Smooth muscle cell (in vitro differentiated cells): ENCODE data around the gene KLRC1. TPM values are rescaled to one million over a fixed set of nuclear protein-coding genes. Genes with fewer than 3 reads are reported as not detected.
"Not testable (repeated sequence)": the region's sequence is repeated elsewhere in the genome, so short reads cannot be mapped to it uniquely, and the experiment has no call there.

ENCODE experiments used
- DNase-seq: peaks from one replicate; lab custom pipeline; 2025; ENCODE audit not compliant: unreplicated experiment; lab: John Stamatoyannopoulos, UW
- H2AFZ ChIP-seq: fragments of 200-600 bp; sonication (generic); 2 replicates; pipeline ENCODE4 v1.6.0; 2016; ENCODE audit warnings: antibody characterized with exemption, low read depth, mild to moderate bottlenecking
- H3F3A ChIP-seq: fragments of 200-600 bp; sonication (generic); 2 replicates; pipeline ENCODE4 v1.6.0; 2017; ENCODE audit warnings: antibody characterized with exemption, low read depth
- H3K27ac ChIP-seq: fragments of 200-600 bp; sonication (generic); 2 replicates; pipeline ENCODE4 v1.5.1; 2016; ENCODE audit warnings: low read depth, mild to moderate bottlenecking
- H3K27me3 ChIP-seq: fragments of 200-600 bp; sonication (generic); 2 replicates; pipeline ENCODE4 v1.6.1; 2016; ENCODE audit warnings: low read depth, mild to moderate bottlenecking
- H3K36me3 ChIP-seq: fragments of 200-600 bp; sonication (generic); 2 replicates; pipeline ENCODE4 v1.5.1; 2016; ENCODE audit warnings: low read depth
- H3K4me1 ChIP-seq: fragments of 200-600 bp; sonication (generic); 2 replicates; pipeline ENCODE4 v1.5.1; 2016; ENCODE audit warnings: low read depth
- H3K4me2 ChIP-seq: fragments of 200-600 bp; sonication (generic); 2 replicates; pipeline ENCODE4 v1.6.0; 2016; ENCODE audit warnings: mild to moderate bottlenecking
- H3K4me3 ChIP-seq: fragments of 200-600 bp; sonication (generic); 2 replicates; pipeline ENCODE4 v1.5.1; 2016; ENCODE audit warnings: mild to moderate bottlenecking
- H3K79me2 ChIP-seq: fragments of 200-600 bp; sonication (generic); 2 replicates; pipeline ENCODE4 v1.6.0; 2016; ENCODE audit warnings: low read depth, mild to moderate bottlenecking
- H3K9ac ChIP-seq: fragments of 200-600 bp; sonication (generic); 2 replicates; pipeline ENCODE4 v1.6.0; 2016; ENCODE audit warnings: low read depth
- H3K9me3 ChIP-seq: fragments of 200-600 bp; sonication (generic); replicated peaks from 2 replicates; pipeline ENCODE4 v1.5.1; 2016; ENCODE audit warnings: low read depth
- H4K20me1 ChIP-seq: fragments of 200-600 bp; sonication (generic); 2 replicates; pipeline ENCODE4 v1.6.0; 2016; ENCODE audit warnings: low read depth
- WGBS: methylation state at CpG from one replicate; pipeline ENCODE4 v1.1.7; 2016; ENCODE audit warnings: low lambda C conversion rate; 5-methylcytosine and 5-hydroxymethylcytosine counted together
- polyA plus RNA-seq: library from polyadenylated mRNA; unstranded; fragments of >200 nt; fragmentation: Nextera tagmentation; extraction: Ambion mirVana; gene quantifications from 2 replicates; pipeline ENCODE4 v1.2.1, GENCODE V29; 2016
- total RNA-seq: library from RNA; depleted of rRNA; stranded (reverse); fragments of >200 nt; gene quantifications from 2 replicates; pipeline ENCODE4 v1.2.3, GENCODE V29; 2014
- TF ChIP-seq, protein P1 (sequence below): fragments of 200-600 bp; sonication (generic); IDR thresholded peaks from 2 replicates; pipeline ENCODE4 v1.5.1; 2017; ENCODE audit warnings: borderline replicate concordance, mild to moderate bottlenecking, antibody characterized with exemption; ENCODE audit not compliant: insufficient read depth, poor library complexity, severe bottlenecking

Gene KLRC1
- total and polyA plus RNA-seq, 2 experiments from 2014 or later = not detected

DNA sequence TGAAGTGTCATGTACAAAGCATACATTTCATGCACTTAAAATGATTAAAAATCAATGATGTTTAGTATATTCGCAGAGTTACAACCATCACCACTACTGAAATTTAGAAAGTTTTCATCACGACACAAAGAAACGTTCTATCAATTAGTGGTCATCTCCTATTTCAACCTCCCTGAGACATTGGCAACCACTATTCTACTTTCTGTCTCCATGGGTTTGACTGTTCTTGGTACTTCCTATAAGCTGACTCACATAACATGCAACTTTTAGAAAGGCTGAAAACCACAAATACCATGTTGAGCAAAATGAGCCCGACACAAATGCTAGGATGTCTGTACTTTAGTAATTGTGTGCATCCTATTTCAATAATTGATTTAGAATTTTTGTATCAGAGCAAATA lies 22.6 kb downstream of the KLRC1 start:
- H2AFZ ChIP-seq, H3K9ac ChIP-seq, H3K4me1 ChIP-seq, H3K79me2 ChIP-seq, H3K27ac ChIP-seq, H3K36me3 ChIP-seq, H3K27me3 ChIP-seq, H3K4me3 ChIP-seq, DNase-seq, H3K9me3 ChIP-seq, H4K20me1 ChIP-seq, H3F3A ChIP-seq, H3K4me2 ChIP-seq: not testable (repeated sequence)
- 79% methylated on average over 4 of the region's 4 CpGs for WGBS

DNA sequence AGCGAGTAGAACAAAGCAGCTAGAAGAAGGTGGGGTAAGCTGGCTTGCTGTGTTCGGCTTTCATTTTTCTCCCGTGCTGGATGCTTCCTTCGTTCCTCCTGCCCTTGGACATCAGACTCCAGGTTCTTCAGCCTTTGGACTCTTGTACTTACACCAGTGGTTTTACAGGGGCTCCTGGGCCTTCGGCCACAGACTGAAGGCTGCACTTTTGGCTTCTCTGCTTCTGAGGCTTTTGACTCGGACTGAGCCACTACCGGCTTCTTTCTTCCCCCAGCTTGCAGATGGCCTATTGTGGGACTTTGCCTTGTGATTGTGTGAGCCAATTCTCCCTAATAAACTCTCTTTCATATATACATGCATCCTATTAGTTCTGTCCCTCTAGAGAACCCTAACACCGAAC lies 27.2 kb downstream of the KLRC1 start:
- not testable (repeated sequence) for H3K4me2 ChIP-seq, H3K4me1 ChIP-seq, H3K27ac ChIP-seq, H3K27me3 ChIP-seq, H3K9me3 ChIP-seq, H3K4me3 ChIP-seq, H3K9ac ChIP-seq, H4K20me1 ChIP-seq, H3F3A ChIP-seq, H3K79me2 ChIP-seq, DNase-seq, H2AFZ ChIP-seq, H3K36me3 ChIP-seq
- WGBS = 93% methylated on average over 6 of the region's 8 CpGs

DNA sequence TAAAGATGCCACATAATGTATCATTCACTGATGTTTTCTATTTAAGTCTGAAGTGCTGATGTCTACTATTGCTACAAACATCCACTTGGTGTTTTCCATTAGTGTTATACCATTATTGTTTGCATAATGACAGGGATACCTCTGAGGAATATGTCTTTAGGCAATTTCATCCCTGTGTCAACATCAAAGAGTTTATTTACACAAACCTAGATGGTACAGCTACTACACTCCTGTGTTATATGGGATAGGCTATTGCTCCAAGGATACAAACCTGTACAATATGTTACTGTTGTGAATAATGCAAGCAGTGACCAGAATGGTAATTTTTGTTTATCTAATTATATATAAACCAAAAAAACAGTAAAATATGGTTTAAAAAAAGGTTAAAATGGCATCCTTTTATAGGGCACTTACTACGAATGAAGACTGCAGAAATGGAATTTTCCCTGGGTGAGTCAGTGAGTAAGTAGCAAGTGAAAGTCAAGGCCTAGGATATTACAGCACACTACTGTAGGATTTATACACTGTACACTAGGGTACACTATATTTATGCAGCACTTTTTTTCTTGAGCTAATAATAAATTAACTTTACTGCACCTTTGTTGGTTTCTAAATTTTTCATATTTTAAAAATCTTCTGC lies 28.8 kb downstream of the KLRC1 start:
- H3K4me2 ChIP-seq, H3K36me3 ChIP-seq, H3K9me3 ChIP-seq, H3K4me1 ChIP-seq, DNase-seq, H3K27ac ChIP-seq, H2AFZ ChIP-seq, H3K9ac ChIP-seq, H3K4me3 ChIP-seq, H4K20me1 ChIP-seq, H3F3A ChIP-seq, H3K79me2 ChIP-seq, H3K27me3 ChIP-seq: not testable (repeated sequence)
- WGBS = 0% methylated on average over 1 of the region's 1 CpG

DNA sequence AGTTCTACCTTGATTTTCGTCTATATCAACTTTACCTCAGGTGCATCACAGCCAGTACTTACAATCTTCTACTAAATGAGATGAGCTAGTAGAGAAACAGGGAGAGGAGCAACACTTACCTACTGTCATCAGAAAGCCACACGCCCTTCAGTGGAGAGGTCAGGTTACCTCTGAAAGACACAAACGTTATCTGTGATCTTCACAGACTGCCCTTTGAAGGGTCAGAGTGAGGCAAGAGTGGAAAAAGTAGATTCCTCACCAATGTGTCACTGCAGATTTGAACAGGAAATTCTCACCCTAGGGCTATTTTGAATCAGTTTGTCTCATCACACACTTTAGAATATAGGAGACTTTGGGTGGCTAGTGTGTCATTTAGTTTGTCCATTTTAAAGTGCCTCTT lies 31.0 kb downstream of the KLRC1 start:
- not testable (repeated sequence) for H3K9me3 ChIP-seq, H3K4me1 ChIP-seq, H3K4me3 ChIP-seq, H3K27me3 ChIP-seq, H2AFZ ChIP-seq, H3K4me2 ChIP-seq, H4K20me1 ChIP-seq, H3F3A ChIP-seq, H3K36me3 ChIP-seq, H3K79me2 ChIP-seq, DNase-seq, H3K9ac ChIP-seq, H3K27ac ChIP-seq
- WGBS = 23% methylated on average over 2 of the region's 3 CpGs

DNA sequence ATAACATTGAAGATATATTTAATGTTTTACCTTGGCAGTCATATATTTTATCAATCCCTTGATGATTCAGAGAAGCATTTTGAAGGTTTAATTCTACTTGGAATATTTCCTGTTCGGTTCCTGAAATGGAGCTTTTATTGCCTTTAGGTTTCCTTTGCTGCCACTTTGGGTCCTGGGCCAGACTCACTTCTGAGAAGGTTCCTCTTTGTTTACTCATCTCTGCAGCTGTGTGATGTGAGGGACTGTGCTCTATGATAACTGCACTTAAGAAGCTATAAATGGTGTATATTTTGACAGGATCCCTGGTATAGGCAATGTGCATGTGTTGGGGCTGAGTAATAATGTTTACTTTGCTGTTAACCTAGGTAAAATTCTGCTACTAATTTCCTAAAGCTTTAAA lies 32.8 kb downstream of the KLRC1 start, which contains the start of gene KLRC3:
TSS of gene KLRC3 (minus strand) at position 262 of the 400 bp plus-strand sequence. CDS start at position 217, 45 bp downstream.
- H3K9me3 ChIP-seq, H3K79me2 ChIP-seq, H3K27ac ChIP-seq, H3K27me3 ChIP-seq, H4K20me1 ChIP-seq, H3K9ac ChIP-seq, H2AFZ ChIP-seq, H3F3A ChIP-seq, H3K4me2 ChIP-seq, H3K36me3 ChIP-seq, H3K4me3 ChIP-seq, H3K4me1 ChIP-seq, DNase-seq: not testable (repeated sequence)
- WGBS = 64% methylated on average over 1 of the region's 1 CpG

DNA sequence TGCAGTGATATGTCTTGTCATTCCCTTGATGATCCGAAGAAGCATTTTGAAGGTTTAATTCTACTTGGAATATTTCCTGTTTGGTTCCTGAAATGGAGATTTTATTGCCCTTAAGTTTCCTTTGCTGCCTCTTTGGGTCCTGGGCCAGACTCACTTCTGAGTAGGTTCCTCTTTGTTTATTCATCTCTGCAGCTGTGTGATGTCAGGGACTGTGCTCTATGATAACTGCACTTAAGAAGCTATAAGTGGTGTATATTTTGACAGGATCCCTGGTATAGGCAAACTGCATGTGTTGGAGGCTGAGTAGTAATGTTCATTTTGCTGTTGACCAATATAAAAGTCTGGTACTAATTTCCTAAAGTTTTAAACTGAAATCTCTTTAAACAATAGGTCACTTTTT lies 43.8 kb downstream of the KLRC1 start, which contains the start of gene KLRC4:
TSS of gene KLRC4 (minus strand) at position 366 of the 400 bp plus-strand sequence. CDS start at position 184, 182 bp downstream.
- H3K79me2 ChIP-seq = no peaks in the 10 kb centered on the region
- WGBS = 0% methylated on average over 1 of the region's 1 CpG
- no peaks in the 10 kb centered on the region for H3K4me1 ChIP-seq
- DNase-seq = no peak
- no peaks in the 10 kb centered on the region for H3F3A ChIP-seq
- no peak within 1 kb of the TSS for H3K4me3 ChIP-seq
- no peaks in the 10 kb centered on the region for H3K9me3 ChIP-seq
- TF ChIP-seq, protein P1, sequence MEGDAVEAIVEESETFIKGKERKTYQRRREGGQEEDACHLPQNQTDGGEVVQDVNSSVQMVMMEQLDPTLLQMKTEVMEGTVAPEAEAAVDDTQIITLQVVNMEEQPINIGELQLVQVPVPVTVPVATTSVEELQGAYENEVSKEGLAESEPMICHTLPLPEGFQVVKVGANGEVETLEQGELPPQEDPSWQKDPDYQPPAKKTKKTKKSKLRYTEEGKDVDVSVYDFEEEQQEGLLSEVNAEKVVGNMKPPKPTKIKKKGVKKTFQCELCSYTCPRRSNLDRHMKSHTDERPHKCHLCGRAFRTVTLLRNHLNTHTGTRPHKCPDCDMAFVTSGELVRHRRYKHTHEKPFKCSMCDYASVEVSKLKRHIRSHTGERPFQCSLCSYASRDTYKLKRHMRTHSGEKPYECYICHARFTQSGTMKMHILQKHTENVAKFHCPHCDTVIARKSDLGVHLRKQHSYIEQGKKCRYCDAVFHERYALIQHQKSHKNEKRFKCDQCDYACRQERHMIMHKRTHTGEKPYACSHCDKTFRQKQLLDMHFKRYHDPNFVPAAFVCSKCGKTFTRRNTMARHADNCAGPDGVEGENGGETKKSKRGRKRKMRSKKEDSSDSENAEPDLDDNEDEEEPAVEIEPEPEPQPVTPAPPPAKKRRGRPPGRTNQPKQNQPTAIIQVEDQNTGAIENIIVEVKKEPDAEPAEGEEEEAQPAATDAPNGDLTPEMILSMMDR = no peak
- no peaks in the 10 kb centered on the region for H3K27me3 ChIP-seq
- H4K20me1 ChIP-seq = no peaks in the 10 kb centered on the region
- no peak within 1 kb of the TSS for H3K27ac ChIP-seq
- no peak within 1 kb of the TSS for H2AFZ ChIP-seq
- H3K9ac ChIP-seq = no peak within 1 kb of the TSS
- H3K36me3 ChIP-seq = no peaks in the 10 kb centered on the region
- H3K4me2 ChIP-seq = no peak within 1 kb of the TSS
